NCI-H1105 treated with DMSO at 0.1 percent for 48 hours (cell line): ENCODE measurements around the gene REPS2.
"Not testable (repeated sequence)": the region's sequence is repeated elsewhere in the genome, so short reads cannot be mapped to it uniquely, and the experiment has no call there.

Experiments used
- DNase-seq: peaks from one replicate; lab custom pipeline; 2025; lab: John Stamatoyannopoulos, UW

Gene REPS2

DNA sequence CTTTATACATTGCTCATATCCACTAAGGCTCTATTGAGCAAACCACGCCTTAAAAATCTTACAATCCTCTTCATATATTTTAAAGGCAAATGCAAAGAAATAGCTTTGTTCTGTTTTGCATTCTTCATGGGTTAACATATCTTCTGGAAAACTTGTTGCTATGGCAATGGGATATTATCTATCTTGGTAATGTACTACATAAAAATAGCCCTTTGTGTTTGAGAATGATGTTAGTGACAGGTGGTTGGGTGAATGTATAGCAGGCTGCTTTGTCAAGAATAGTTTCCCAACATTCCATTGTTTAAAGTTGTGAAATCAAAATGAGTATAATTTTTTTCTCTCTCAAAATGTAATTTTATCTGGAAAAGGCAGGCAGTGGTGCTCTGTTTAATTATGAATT is 16.8 kb downstream of the REPS2 start:
- DNase-seq: no peak

DNA sequence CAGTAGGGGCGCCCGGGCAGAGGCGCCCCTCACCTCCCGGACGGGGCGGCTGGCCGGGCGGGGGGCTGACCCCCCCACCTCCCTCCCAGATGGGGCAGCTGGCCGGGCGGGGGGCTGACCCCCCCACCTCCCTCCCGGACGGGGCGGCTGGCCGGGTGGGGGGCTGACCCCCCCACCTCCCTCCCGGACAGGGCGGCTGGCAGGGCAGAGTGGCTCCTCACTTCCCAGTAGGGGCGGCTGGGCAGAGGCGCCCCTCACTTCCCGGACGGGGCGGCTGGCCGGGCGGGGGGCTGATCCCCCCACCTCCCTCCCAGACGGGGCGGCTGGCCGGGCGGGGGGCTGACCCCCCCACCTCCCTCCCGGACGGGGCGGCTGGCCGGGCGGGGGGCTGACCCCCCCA is 18.5 kb downstream of the REPS2 start:
- DNase-seq: not testable (repeated sequence)

DNA sequence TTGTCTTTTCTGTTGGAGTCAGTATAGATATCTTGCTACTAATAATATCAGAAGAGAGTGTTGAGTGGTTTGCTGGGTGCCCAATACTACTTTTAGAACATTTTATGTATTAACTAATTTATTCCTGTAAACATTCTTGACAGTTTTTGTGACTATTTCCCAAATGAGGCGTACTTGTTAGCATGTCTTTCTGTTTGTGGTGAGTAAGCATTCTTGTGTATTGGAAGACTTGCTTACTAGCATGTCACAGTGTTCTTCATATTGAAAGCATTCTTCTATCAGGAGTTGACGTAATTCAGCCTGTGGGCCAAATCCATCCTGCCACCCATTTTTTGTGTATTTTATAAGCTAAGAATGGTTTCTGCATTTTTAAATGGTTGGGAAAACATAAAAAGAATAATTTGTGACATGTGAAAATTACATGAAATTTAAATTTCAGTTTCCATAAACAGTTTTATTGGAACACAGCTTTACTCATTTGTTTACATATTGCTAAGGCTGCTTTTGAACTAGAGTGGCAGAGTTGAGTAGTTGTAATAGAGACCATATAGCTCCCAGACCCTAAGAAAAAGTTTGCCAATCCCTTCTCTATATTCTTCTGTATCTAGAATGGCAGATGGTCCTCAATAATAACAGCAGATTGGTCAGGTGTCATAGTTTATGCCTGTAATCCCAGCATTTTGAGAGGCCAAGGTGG is 20.4 kb downstream of the REPS2 start:
- DNase-seq: no peak

DNA sequence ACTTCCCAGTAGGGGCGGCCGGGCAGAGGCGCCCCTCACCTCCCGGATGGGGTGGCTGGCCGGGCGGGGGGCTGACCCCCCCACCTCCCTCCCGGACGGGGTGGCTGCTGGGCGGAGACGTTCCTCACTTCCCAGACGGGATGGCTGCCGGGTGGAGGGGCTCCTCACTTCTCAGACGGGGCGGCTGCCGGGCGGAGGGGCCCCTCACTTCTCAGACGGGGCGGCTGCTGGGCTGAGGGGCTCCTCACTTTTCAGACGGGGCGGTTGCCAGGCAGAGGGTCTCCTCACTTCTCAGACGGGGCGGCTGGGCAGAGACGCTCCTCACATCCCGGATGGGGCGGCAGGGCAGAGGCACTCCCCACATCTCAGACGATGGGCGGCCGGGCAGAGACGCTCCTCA is 22.3 kb downstream of the REPS2 start:
- DNase-seq: not testable (repeated sequence)

DNA sequence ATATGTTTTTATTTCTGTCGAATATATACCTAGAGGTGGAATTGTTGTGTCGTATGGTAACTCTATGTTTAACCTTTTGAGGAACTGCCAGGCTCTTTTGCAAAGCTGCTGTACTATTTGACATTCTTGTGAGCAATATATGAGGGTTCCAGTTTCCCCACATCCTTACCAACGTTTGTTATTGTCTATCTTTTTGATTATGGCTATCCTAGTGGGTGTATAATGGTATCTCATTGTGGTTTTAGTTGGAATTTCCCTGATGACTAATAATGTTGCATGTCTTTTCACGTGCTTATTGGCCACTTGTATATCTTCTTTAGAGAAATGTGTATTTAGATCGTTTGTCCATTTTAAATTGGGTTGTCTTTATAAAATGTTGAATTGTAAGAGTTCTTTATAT is 24.5 kb downstream of the REPS2 start:
- DNase-seq: no peak

DNA sequence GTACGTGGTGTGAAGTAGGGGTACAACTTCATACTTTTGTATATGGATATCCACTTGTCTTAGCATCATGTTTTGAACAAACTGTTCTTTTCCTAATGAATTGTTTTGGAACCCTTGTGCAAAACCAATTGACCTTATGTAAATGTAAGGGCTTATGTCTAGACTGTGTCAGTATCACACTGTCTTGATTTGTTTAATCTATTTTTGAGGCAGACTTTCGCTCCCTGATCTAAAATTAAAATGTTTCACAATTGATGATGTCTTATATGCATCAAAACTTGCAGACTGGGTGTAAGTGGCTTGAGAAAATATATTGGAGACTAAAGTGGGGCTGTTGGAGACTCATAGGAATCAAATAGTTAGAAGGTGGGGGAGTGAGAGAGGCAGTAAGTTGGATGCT is 25.2 kb downstream of the REPS2 start:
- no peak for DNase-seq

DNA sequence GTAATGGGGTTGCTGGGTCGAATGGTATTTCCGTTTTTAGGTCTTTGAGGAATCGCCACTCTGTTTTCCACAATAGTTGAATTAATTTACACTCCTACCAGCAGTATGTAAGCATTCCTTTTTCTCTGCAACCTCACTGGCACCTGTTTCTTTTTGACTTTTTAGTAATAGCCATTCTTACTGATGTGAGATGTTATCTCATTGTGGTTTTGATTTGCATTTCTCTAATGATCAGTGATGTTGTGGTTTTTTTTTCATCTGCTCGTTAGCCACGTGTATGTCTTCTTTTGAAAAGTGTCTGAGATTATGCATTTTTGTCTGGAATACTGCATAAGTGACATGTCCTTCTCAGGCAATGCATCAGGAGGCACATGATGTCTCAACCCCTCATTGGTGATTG is 28.8 kb downstream of the REPS2 start:
- DNase-seq: no peak

DNA sequence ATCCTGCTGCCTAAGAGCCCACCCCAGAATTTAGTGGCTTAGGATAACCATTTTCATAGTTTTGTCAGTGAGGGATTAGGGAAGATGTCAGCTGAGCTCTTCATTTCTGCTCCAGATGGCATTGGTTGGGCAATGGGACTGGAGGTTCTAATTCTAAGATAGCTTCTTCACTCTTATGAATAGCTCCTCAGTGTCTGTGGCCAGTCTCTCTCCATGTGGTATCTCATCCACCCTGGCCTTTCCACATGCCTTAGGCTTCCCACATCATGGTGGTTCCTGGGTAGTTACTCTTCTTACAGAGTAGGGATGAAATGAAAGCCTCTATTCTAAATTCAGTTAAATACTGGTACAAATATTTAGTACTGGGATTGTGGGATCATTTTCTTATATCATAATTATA is 31.3 kb downstream of the REPS2 start:
- DNase-seq: no peak

DNA sequence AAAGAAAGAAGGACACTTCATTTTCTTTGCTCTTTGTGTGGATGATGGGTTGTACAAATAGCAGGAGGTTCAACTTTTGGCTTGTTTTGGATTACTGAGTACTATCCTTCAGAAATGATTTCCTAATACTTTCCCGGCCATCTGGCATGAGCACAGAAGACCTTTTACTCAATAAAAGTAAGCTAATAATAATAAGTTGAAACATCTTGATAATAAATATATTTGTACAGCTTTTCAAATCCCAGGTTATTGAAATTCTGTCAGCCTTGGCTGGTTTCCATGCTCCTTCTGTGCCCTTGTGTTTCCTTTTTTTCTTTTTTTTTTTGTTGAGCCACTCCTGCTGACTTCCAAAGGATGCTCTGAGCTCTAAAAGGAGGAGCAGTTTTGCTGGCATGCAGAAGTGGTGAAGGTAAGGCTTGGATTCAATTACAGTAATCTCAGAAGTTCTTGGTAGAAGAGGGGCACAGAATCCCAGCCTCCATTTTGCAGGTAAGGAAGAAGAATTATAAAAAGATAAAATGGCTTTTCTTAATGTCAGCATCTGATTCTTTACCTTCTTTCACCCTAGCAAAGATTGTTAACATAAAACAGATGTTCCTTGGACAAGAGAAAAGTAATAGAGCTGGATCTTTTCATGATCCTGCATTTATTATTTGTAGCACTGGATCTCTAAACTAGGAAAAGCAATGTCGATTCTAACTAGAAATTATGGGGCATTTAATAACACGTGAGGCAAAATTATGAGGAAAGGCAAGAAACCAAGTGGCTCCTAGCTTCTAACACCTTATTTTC is 31.9 kb downstream of the REPS2 start:
- DNase-seq: no peak

DNA sequence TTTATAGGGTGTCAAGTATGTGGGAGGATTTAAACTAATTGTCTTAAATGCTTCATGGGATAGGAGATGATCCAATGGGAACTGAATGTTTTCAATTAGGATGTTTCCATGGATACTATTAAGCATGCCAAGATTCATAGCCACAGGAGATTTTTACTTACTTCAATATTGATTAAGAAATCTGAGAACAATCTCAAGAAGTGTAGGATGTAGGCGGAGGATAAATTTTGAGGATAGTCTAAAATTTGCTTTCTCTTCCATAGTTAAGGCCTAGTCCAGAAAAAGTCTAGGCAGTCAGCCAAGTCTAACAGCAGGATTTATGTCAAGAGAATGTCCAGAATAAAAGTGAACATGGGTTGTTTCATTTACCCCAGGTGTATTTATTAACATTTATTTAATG is 32.8 kb downstream of the REPS2 start:
- no peak for DNase-seq

DNA sequence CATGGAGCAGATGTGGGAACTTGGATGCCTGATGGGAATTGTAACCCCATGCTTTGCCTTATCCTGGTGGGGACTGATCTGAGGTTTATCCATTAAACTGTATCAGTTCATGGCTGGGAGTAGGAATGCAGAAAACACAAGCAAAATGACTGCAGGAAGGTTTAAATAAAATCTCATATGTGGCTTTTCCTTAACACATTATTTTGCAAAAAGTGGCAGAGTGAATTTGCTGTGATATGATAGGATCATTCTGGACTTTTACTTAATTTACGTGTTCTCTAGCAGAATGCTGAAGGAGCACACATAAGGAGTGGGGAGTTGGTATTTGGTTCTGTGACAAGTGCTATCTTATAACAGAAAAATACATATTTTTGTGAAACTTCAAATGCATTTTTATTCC is 34.8 kb downstream of the REPS2 start:
- no peak for DNase-seq

DNA sequence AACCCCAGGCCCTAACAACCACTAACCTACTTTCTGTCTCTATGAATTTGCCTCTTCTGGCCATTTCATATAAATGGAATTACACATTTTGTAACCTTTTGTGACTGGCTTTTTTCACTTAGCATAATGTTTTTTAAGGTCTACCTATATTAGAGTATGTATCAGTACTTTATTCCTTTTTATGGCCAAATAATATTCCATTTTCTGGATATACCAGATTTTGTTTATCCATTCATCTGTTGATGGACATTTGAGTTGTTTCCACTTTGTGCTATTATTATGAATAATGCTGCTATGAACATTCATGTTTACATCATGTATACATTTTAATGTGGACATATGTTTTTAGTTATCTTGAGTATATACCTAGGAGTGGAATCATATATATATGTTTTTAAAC is 35.5 kb downstream of the REPS2 start:
- no peak for DNase-seq

DNA sequence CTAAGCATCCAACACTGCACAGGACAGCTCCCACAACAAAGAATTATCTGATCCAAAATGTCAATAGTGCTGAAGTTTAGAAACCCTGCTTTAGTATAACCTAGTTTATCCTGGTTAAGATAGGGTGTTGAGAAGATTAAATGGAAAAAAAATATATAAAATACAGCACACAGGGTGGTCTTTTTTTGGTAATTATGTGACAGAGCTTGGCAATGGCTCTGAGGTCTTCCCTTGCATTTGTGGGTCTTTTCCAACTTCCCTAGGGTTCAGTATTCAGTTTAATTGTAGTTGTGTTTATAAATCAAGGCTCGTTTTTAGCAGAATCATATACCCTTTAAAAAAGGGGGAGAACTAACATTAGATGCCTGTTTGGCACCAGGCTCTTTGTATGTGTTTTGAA is 36.6 kb downstream of the REPS2 start:
- no peak for DNase-seq

DNA sequence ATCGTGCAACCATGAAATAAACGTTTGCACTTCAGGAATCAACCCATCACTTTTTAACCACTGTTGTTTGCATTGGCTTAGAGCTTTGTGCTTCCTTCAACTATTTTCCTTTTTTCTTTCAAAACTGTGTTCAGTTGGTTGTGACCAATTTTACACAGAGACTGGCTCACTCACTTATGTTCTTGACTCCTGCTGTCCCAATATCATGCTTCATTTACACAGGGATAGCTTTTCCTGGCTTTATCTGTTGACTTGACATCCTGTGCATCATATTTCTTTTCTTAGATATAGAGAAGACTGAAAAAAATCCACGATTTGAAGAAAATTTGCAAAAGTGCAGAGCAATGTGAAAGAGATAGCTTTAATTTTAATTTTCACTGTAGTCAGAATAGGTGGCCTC is 38.8 kb downstream of the REPS2 start:
- no peak for DNase-seq

DNA sequence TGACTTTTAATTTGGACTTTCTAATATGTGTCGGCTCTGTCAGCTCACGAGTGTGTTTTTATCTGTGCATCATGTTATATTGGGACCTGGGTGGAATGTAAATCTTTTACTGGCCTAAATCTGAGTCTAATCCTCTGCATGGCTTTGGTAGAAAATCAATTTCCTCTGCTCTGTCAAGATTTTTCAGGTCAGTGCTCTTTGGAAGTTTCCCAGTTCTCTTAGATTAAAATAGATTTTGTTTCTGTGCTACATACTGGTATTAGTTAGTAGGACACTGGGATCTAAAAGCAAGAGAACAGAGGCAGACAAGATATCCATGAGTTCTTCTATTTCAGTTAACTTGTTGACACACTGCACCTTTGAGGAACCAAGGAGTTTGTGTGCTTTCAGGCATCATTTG is 39.7 kb downstream of the REPS2 start:
- DNase-seq: no peak

DNA sequence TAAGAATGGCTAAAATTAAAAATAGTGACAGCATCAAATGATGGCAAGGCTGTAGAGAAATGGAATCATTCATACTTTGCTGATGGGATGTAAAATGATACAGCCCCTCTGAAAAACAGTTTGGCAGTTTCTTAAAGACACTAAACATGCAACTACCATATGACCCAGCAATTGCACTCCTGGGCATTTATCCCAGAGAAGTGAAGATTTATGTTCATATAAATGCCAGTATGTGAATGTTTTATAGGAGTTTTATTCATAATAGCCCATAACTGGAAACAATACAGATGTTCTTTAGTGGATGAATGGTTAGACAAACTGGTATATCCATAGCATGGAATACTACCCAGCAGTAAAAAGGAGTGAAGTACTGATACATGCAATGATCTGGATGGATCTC is 43.3 kb downstream of the REPS2 start:
- DNase-seq: no peak

DNA sequence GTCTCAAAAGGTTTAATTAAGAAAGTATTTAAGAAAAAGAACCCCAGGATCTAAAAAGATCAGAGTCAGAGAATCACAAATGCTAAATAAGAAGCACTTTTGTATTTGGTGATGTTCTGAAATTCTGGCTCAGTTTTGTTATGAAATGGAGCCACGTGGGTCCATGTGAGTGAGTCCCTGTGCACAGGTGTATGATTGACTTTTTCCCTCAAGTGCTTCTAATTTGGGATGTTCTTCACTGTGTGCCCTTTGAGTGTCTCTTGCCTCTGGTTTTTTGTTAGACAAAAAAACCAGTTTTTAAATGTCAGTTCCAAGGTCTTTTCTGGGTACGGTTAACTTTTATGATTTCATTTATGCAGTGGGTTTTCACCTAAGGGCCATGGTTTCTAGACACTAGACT is 44.4 kb downstream of the REPS2 start:
- no peak for DNase-seq

DNA sequence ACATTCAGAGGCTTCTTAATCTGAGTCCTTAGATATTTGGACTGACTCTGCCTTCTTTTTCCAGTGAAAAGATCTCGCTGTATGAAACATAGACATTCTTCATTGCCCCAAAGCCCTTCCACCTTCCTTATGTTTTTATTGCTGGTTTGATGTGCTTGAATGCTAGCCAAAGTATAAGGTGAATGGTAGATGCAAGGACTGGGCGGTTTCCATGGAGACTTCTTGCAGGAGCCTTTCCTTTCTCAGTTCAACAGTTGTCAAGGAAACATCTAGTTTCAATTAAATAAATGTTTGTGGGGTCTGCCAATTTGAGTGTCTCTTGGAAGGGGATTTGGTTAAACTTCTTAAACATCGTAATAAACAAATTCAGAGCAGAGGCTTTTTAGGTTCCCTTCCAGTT is 46.0 kb downstream of the REPS2 start:
- no peak for DNase-seq

DNA sequence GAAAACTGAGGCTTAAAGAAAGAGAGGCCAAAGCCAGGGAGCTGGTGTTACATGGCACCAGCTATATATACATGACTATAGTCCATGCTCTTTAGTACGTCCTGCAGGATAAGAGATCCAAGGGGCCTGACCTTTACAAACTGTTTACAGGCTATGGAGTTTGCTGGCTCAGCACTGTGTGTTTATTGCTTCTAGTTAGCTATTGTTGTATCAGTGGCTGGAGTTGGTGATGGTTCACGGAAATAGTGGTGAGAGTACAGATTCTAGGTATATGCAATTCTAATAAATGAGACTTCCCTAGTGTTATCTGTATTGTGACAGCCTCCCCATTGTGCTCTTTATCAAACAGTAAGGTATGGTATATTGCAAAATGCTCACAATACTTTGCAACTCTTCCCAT is 46.5 kb downstream of the REPS2 start:
- DNase-seq: no peak

DNA sequence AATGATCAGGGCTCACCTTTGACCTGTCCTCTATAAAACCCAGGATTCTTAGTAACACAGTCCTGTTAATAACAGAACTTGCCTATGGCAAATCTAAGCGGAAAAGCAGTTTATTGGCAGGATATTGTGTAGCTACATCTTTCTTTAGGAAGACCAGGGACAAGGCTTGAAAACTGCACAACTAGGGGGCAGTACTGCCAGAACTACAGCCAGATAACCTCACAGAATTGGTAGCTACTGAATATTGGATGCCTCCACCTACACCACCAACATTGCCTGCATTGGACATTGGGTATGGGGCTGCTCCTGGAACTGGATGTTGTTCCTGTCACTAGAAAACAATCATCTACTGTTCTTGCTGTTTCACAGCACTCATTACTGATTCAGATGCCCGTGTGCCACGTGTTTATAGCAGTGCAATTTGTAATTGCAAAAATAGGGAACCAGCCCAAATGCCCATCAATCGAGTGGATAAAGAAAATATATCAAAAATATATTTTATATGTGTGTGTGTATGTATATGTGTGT is 47.4 kb downstream of the REPS2 start:
- no peak for DNase-seq

DNA sequence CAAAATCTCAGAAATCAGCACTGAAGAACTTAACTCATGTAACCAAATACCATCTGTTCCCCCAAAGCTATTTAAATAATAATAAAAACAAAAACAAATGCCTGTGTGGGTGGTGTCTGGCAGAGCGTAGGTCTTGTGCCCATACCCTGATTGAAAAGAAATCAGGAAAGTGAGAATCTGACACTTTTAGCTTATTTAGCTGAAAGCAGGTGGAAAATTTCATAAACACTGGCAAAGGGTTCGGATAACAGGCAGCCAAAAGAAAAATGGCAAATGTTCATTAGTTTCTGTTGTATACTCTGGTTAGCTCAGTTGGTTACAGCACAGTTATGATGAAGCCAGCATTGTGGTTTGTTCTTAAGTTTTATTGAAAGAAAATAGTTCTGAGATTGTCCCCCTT is 48.3 kb downstream of the REPS2 start:
- no peak for DNase-seq

DNA sequence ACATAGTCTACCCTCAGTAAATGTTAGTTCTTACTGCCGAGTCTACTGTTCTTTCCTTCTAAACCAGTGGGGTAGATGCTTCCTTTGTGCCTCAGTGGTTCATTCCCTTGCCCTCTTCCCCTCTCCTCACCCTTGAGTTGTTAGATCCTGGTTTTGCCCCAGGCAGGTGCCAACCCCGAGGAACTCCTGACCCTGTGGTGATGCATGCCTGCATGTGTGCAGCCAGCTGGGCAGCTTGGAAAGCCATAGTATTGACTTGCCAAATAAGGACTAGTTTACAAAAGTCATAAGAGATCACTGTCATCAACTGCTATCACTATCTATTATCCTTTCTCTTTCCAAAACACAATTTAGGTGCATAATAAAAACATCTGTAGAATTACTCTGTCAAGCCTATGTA is 50.9 kb downstream of the REPS2 start:
- no peak for DNase-seq

DNA sequence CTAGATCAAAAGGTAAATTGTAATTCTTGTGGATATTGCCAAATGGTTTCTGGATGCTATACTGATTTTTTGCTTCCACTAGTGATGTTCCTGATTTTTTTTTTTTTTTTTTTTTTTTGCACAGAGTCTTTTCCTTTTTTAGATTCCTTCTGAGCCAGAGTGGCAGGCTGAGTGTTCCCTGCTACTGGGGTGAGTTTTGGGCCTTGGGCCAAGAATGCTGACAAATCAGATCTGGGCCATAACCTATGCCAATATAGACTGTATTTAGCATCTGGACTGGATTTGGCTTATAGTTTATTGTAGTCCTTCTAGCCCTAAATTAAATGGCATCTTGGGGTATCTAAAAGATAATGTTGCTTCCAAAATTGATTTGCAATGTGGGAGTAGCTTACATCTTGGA is 52.8 kb downstream of the REPS2 start:
- DNase-seq: no peak

DNA sequence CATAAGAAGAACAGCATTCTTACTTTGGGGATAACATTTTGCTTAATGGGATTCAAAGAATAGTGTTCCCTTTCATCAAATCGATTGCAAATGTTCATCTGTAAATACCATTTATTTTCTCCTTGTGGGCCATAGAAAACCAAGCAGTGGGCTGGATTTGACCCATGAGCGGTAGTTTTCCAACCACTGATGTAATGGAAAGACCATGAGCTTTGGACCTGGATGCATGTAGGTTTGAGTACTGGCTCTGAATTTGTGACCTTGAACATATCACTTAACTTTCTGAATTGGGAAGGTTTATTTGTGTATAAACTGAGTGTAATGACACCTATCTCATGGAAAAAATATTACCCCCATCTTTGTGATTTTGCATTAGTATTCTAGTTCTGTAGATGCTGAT is 54.3 kb downstream of the REPS2 start:
- no peak for DNase-seq
